ENCODE measurements around the gene CDK2AP2.
"Not testable (repeated sequence)": the region's sequence is repeated elsewhere in the genome, so short reads cannot be mapped to it uniquely, and the experiment has no call there.

Gene CDK2AP2

DNA sequence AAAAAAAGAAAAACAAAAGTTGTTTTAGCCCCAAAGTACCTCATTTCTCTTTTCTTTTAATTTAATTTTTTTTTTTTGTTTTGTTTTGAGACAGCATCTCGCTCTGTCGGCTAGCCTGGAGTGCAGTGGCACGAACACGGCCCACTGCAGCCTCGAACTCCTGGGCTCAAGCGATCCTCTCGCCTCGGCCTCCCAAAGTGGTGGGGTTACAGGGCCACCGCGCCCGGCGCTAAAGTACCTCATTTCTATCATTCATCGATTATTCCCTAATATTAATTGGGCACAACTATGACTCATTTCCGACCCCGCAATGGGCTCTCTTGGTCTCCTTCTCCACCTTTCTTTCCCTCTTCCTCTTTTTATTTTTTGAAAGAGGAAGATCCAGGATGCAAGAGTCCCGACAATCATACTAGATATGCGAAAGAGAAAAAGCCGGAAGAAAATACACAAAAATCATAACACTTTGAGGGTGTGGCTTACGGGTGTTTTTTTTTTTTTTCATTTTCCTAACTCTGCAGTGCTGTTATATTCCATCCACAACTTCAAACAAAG is 25.6 kb downstream of the CDK2AP2 start:
- no peaks in the 10 kb centered on the region for H3K9me3 ChIP-seq (ENCODE audit: control insufficient read depth in 5 of 5, low read length in 5 of 5)
- peaks cover 3 to 29% (median 25%) of the 10 kb centered on the region in 5 donors for H3K4me1 ChIP-seq (ENCODE audit: control insufficient read depth in 5 of 5, insufficient read depth in 5 of 5, low read length in 5 of 5)
- H3K27me3 ChIP-seq (ENCODE audit: control insufficient read depth in 5 of 5, insufficient read depth in 4 of 5, low read length in 5 of 5), result no peaks in the 10 kb centered on the region
- H3K27ac ChIP-seq (ENCODE audit: low read depth, low read length), result peak overlapping the region; percentile 82
- H3K9ac ChIP-seq (ENCODE audit: low read length in 5 of 5), result peak overlapping the region in 4 of 5 donors; percentile 30 to 73 (median 64)
- H3K36me3 ChIP-seq (ENCODE audit: control insufficient read depth in 5 of 5, insufficient read depth in 5 of 5, low read length in 5 of 5), result peaks cover 0 to 8% (median 5%) of the 10 kb centered on the region in 5 donors
- H3K4me3 ChIP-seq (ENCODE audit: low read depth in 1 of 5, low read length in 5 of 5), result peak overlapping the region; percentile 48 to 87 (median 83)

DNA sequence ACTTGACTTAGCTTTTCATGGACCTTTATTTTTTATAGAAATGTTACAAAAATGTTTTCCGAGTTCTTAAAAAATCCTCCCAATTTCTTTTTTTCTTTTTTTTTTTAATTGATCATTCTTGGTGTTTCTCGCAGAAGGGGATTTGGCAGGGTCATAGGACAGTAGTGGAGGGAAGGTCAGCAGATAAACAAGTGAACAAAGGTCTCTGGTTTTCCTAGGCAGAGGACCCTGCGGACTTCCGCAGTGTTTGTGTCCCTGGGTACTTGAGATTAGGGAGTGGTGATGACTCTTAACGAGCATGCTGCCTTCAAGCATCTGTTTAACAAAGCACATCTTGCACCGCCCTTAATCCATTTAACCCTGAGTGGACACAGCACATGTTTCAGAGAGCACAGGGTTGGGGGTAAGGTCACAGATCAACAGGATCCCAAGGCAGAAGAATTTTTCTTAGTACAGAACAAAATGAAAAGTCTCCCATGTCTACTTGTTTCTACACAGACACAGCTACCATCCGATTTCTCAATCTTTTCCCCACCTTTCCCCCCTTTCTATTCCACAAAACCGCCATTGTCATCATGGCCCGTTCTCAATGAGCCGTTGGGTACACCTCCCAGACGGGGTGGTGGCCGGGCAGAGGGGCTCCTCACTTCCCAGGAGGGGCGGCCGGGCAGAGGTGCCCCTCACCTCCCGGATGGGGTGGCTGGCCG is 30.5 kb downstream of the CDK2AP2 start:
- not testable (repeated sequence) for H3K36me3 ChIP-seq (ENCODE audit: control insufficient read depth in 5 of 5, insufficient read depth in 5 of 5, low read length in 5 of 5); H3K9me3 ChIP-seq (ENCODE audit: control insufficient read depth in 5 of 5, low read length in 5 of 5); H3K27me3 ChIP-seq (ENCODE audit: control insufficient read depth in 5 of 5, insufficient read depth in 4 of 5, low read length in 5 of 5); H3K27ac ChIP-seq (ENCODE audit: low read depth, low read length); H3K4me3 ChIP-seq (ENCODE audit: low read depth in 1 of 5, low read length in 5 of 5); H3K9ac ChIP-seq (ENCODE audit: low read length in 5 of 5); H3K4me1 ChIP-seq (ENCODE audit: control insufficient read depth in 5 of 5, insufficient read depth in 5 of 5, low read length in 5 of 5)

- H3K27ac ChIP-seq (ENCODE audit: low read depth, low read length); H3K27me3 ChIP-seq (ENCODE audit: control insufficient read depth in 5 of 5, insufficient read depth in 4 of 5, low read length in 5 of 5); H3K4me3 ChIP-seq (ENCODE audit: low read depth in 1 of 5, low read length in 5 of 5); H3K9ac ChIP-seq (ENCODE audit: low read length in 5 of 5); H3K36me3 ChIP-seq (ENCODE audit: control insufficient read depth in 5 of 5, insufficient read depth in 5 of 5, low read length in 5 of 5); H3K9me3 ChIP-seq (ENCODE audit: control insufficient read depth in 5 of 5, low read length in 5 of 5); H3K4me1 ChIP-seq (ENCODE audit: control insufficient read depth in 5 of 5, insufficient read depth in 5 of 5, low read length in 5 of 5): not testable (repeated sequence)
Measured at GRCh38 chr11:67476692-67477091, 31.3 kb downstream of the CDK2AP2 start.

DNA sequence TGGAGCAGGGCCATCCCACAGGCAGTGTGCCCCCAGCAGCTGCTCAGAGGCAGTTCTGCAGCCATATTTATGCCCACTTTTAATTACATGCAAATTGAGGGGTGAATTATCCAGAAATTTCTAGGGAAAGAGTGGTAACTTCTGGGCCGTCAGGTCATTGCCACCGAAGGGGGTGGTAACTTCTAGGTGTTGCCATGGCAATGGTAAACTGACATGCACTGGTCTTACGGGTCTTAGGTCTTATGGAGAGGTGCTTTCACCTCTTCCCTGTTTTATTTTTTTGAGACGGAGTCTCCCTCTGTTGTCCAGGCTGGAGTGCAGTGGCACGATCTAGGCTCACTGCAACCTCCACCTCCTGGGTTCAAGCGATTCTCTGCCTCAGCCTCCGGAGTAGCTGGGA is 35.1 kb downstream of the CDK2AP2 start:
- Histone ChIP-seq H3K4me3 (ENCODE audit: low read depth in 1 of 5, low read length in 5 of 5) (no peak overlapping the region), H3K27ac (ENCODE audit: low read depth, low read length) (no peak overlapping the region), H3K27me3 (ENCODE audit: control insufficient read depth in 5 of 5, insufficient read depth in 4 of 5, low read length in 5 of 5) (no peaks in the 10 kb centered on the region), H3K36me3 (ENCODE audit: control insufficient read depth in 5 of 5, insufficient read depth in 5 of 5, low read length in 5 of 5) (no peaks in the 10 kb centered on the region), H3K9ac (ENCODE audit: low read length in 5 of 5) (no peak overlapping the region), H3K4me1 (ENCODE audit: control insufficient read depth in 5 of 5, insufficient read depth in 5 of 5, low read length in 5 of 5) (peaks cover 5 to 18% (median 16%) of the 10 kb centered on the region in 5 donors), H3K9me3 (ENCODE audit: control insufficient read depth in 5 of 5, low read length in 5 of 5) (no peaks in the 10 kb centered on the region)

DNA sequence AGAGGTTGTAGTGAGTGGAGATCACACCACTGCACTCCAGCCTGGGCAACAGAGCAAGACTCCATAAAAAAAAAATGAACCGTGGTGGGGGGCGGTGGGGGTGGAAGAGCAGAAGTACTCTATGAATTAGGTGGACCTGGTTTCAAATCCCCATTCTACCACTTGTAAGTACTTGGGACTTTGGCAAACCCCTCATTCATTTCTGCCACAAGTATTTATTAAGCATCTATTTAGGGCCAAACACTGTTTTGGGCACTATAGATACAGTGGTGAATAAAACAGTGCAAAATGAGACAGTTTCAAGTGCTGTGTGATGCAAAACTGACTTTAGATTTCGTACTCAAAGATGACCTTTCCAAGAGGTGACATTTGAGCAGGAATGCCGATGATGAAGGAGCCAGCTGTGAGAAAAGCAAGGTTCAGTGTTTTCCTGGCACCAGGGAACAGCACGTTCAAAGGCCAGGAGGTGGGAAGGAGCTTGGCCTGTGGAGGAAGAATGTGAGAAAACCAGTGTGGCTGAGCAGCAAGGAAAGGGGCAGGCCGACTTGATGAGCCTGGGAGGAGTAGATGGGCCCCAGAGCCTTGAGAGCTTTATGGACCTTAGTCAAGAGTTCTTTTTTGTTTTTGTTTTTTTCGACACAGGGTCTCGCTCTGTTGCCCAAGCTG is 37.5 kb downstream of the CDK2AP2 start:
- Histone ChIP-seq H3K4me1 (ENCODE audit: control insufficient read depth in 5 of 5, insufficient read depth in 5 of 5, low read length in 5 of 5) (peaks cover 5 to 28% (median 22%) of the 10 kb centered on the region in 5 donors), H3K27ac (ENCODE audit: low read depth, low read length) (no peak overlapping the region)

GRCh38 chr11:67469508-67469811 is 38.5 kb downstream of the CDK2AP2 start:
- H3K27ac ChIP-seq (ENCODE audit: low read depth, low read length), result peak overlapping the region; percentile 79
- H3K9ac ChIP-seq (ENCODE audit: low read length in 5 of 5), result peak overlapping the region in 4 of 5 donors; percentile 57 to 92 (median 86)
- H3K9me3 ChIP-seq (ENCODE audit: control insufficient read depth in 5 of 5, low read length in 5 of 5), result no peaks in the 10 kb centered on the region
- peak overlapping the region; percentile 78 to 88 (median 86) for H3K4me3 ChIP-seq (ENCODE audit: low read depth in 1 of 5, low read length in 5 of 5)
- H3K27me3 ChIP-seq (ENCODE audit: control insufficient read depth in 5 of 5, insufficient read depth in 4 of 5, low read length in 5 of 5), result no peaks in the 10 kb centered on the region
- H3K36me3 ChIP-seq (ENCODE audit: control insufficient read depth in 5 of 5, insufficient read depth in 5 of 5, low read length in 5 of 5), result no peaks in the 10 kb centered on the region
- peaks cover 5 to 37% (median 30%) of the 10 kb centered on the region in 5 donors for H3K4me1 ChIP-seq (ENCODE audit: control insufficient read depth in 5 of 5, insufficient read depth in 5 of 5, low read length in 5 of 5)

More for the DNA sequence above, 37.5 kb downstream of the CDK2AP2 start:
- no peak overlapping the region for H3K9ac ChIP-seq (ENCODE audit: low read length in 5 of 5)
- H3K4me3 ChIP-seq (ENCODE audit: low read depth in 1 of 5, low read length in 5 of 5), result no peak overlapping the region
- H3K36me3 ChIP-seq (ENCODE audit: control insufficient read depth in 5 of 5, insufficient read depth in 5 of 5, low read length in 5 of 5), result no peaks in the 10 kb centered on the region
- H3K9me3 ChIP-seq (ENCODE audit: control insufficient read depth in 5 of 5, low read length in 5 of 5), result no peaks in the 10 kb centered on the region
- H3K27me3 ChIP-seq (ENCODE audit: control insufficient read depth in 5 of 5, insufficient read depth in 4 of 5, low read length in 5 of 5), result no peaks in the 10 kb centered on the region

DNA sequence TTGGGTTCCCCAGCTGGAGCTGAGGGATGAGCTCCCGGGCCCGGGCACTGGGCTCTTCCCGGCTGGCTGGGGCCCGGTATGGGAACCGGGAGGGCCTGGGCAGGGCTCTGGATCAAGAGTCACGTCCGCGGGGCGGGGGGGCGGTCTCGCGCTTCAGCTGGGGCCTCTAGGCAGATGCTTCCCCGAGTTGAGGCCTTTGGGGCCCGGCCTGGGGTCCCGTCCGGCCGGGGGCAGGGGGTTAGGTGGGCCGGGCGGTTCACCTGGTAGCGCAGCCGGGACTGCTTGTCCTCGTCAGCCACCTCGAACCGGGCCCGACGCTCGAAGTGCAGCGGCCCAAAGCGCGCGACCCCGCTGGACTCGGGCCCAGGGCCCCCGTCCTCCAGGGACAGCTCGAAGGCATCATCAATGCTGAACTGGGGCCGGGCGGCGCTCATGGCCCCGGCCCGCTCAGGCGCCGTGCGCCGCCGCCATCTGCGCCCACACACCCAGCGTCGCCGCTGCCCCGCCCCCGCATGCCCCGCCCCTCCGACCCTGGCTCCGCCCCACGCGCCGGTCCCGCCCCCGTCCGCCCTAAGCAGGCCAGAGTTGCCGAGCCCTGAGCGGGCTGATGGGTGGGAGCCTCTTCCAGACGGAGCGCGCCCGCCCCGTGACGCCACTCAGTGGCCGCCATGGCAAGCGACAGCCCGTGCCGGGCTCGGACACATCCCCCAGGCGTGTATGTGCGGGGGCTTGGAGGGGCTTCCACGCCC is 39.0 kb downstream of the CDK2AP2 start, which contains the start of gene TMEM134:
Gene TMEM134, minus strand, starts transcription at position 493 of the 749 bp plus-strand sequence. Its CDS starts 59 bp downstream, at position 434.
- H3K4me1 ChIP-seq (ENCODE audit: control insufficient read depth in 5 of 5, insufficient read depth in 5 of 5, low read length in 5 of 5), result peaks cover 5 to 42% (median 35%) of the 10 kb centered on the region in 5 donors

DNA sequence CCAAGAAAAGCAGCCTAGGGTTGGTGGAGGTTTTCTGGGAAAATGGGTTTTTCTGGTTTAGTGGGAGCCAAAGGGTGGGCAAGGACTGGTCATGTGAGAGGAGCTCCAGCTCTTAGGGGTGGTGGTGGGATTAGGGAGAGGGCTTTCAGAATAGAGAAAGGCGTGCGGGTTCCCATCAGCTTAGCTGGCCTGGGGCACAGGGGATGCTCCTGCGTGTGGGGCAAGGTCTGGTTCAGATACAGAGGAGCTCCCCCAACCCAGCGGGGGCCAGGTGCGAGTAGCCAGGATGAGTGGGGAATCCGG is 39.6 kb downstream of the CDK2AP2 start:
- Histone ChIP-seq H3K4me3 (ENCODE audit: low read depth in 1 of 5, low read length in 5 of 5) (peak overlapping the region; percentile 72 to 87 (median 78)), H3K27ac (ENCODE audit: low read depth, low read length) (peak overlapping the region; percentile 79), H3K4me1 (ENCODE audit: control insufficient read depth in 5 of 5, insufficient read depth in 5 of 5, low read length in 5 of 5) (peaks cover 5 to 47% (median 38%) of the 10 kb centered on the region in 5 donors), H3K27me3 (ENCODE audit: control insufficient read depth in 5 of 5, insufficient read depth in 4 of 5, low read length in 5 of 5) (no peaks in the 10 kb centered on the region), H3K9ac (ENCODE audit: low read length in 5 of 5) (peak overlapping the region in 4 of 5 donors; percentile 78 to 87 (median 86)), H3K36me3 (ENCODE audit: control insufficient read depth in 5 of 5, insufficient read depth in 5 of 5, low read length in 5 of 5) (no peaks in the 10 kb centered on the region), H3K9me3 (ENCODE audit: control insufficient read depth in 5 of 5, low read length in 5 of 5) (no peaks in the 10 kb centered on the region)

More for the DNA sequence above, 39.0 kb downstream of the CDK2AP2 start, which contains the start of gene TMEM134:
- Histone ChIP-seq H3K36me3 (ENCODE audit: control insufficient read depth in 5 of 5, insufficient read depth in 5 of 5, low read length in 5 of 5) (no peaks in the 10 kb centered on the region), H3K27me3 (ENCODE audit: control insufficient read depth in 5 of 5, insufficient read depth in 4 of 5, low read length in 5 of 5) (no peaks in the 10 kb centered on the region), H3K9me3 (ENCODE audit: control insufficient read depth in 5 of 5, low read length in 5 of 5) (no peaks in the 10 kb centered on the region), H3K4me3 (ENCODE audit: low read depth in 1 of 5, low read length in 5 of 5) (peak within 1 kb of the TSS; percentile 78 to 88 (median 86)), H3K9ac (ENCODE audit: low read length in 5 of 5) (peak within 1 kb of the TSS in 4 of 5 donors; percentile 84 to 92 (median 86)), H3K27ac (ENCODE audit: low read depth, low read length) (peak within 1 kb of the TSS; percentile 79)

- Histone ChIP-seq H3K9ac (ENCODE audit: low read length in 5 of 5) (peak overlapping the region in 4 of 5 donors; percentile 78 to 87 (median 86)), H3K9me3 (ENCODE audit: control insufficient read depth in 5 of 5, low read length in 5 of 5) (no peaks in the 10 kb centered on the region)
Measured at GRCh38 chr11:67468056-67468455, 39.9 kb downstream of the CDK2AP2 start.

More at GRCh38 chr11:67468056-67468455, 39.9 kb downstream of the CDK2AP2 start:
- no peaks in the 10 kb centered on the region for H3K36me3 ChIP-seq (ENCODE audit: control insufficient read depth in 5 of 5, insufficient read depth in 5 of 5, low read length in 5 of 5)
- H3K4me3 ChIP-seq (ENCODE audit: low read depth in 1 of 5, low read length in 5 of 5), result peak overlapping the region; percentile 72 to 87 (median 78)
- peaks cover 5 to 47% (median 38%) of the 10 kb centered on the region in 5 donors for H3K4me1 ChIP-seq (ENCODE audit: control insufficient read depth in 5 of 5, insufficient read depth in 5 of 5, low read length in 5 of 5)
- no peaks in the 10 kb centered on the region for H3K27me3 ChIP-seq (ENCODE audit: control insufficient read depth in 5 of 5, insufficient read depth in 4 of 5, low read length in 5 of 5)
- H3K27ac ChIP-seq (ENCODE audit: low read depth, low read length), result peak overlapping the region; percentile 79
